GM19372 (cell line): ENCODE measurements around the gene SART3.
"Not testable (repeated sequence)": the region's sequence is repeated elsewhere in the genome, so short reads cannot be mapped to it uniquely, and the experiment has no call there.

ENCODE experiments used
- ATAC-seq: cut with Tn5 transposase; IDR thresholded peaks from one replicate; pipeline ENCODE4 v1.9.1; 2021; ENCODE audit warnings: mild to moderate bottlenecking, low read depth, moderate library complexity; ENCODE audit not compliant: unreplicated experiment

The SART3 gene

DNA sequence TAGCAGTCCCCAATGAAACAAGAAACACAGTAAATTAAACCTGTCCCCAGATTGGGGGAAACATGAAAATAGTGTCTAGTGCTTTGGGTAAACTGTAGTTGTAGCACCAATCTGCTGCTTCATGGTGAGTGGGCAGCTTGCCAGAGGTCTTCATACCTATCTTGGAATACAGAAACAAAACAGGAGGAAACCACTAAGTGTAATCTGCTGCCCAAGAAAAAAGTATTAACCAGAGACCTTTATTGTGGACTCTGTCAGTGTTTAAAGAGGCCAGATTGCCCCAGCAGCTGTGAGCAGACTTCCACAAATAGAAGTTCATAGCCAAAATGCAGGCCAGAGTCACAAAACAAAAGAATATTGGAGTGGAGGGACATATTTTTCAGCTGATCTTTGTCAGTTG lies 3.8 kb upstream of the SART3 start:
- no peak for ATAC-seq

DNA sequence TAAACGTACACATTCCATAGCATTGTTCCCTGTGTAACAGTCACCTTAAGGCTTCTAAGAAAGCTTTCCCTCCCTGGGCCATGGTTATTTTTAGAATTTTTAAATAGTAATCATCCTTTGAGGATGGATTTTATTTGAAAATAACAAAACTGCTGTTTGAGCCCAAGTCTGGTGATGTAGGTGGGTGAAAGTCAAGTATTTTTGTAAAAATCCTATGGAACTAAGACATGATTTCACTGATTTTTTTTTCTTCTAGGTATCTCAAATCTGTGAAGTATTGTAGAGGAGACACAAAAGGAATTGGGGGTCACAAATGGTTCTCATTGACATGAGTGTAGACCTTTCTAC lies 2.8 kb upstream of the SART3 start:
- ATAC-seq: no peak

DNA sequence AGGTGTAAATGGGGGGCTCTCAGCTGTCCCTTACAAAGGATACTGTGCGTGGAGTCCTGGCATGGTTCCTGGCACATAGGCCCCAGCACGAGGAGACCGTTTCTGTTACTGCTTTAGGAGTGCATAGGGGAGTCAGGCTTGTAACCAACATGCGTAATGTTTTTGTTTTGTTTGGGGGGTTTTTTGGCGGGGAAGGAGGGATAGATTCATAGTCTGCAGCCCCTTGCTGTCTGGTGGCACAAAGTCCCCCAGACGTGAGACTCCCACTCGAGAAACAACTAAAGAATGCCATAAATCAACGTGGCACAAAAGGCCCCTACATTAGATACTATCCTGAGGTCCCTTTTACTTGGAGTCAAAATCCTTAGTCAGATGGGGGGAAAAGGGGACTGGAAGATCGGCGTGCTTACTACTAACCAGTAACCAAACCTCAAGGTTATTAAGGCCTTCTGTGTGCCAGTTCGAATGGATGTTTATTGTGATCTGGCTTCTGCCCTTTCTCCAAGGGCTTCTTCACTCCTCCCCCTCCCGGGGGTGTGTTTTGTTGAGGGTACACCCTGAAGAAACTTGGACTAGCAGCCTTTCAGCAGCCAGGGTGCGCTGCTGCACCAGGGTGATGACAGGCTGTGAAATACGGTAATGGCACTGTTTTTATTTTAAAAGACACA lies 2.3 kb upstream of the SART3 start:
- ATAC-seq: peak; percentile 28

DNA sequence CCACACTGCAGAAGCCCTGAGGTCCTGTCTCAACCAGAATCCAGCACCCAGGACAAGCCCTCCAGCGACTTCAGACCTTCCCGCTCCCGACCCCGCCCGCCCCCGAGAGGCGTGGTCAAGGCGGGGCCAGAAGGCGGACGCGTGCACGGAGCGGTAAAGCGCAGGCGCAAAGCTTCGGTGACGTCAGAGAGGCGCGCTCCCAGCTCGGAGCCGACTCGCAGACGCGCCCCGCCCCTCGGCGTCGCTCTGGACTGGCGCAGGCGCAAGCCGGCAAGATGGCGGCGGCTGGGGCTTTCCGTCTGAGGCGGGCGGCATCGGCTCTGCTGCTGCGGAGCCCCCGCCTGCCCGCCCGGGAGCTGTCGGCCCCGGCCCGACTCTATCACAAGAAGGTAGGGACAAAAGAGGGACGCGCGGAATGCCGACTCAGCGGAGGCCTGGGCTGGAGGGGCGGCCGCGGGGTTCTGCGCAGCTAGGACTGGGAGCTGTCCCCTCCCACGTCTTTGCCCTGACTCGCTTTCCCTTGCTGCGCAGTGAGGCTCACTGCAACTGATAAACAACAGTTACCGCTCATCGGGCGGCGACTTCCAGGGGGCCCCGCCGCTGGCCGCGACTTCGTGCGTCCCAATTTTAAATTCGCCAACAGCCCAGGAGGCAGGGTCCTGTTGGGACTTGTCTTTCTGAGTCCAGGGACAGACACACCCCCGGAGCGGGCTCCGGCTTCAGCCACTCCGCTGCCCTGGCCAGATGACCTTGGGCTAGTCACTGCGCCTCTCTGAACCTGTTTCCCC lies 1.6 kb upstream of the SART3 start, which contains the start of gene ISCU:
Gene ISCU (plus strand): TSS at position 249 of the 788 bp plus-strand sequence. CDS start 27 bp downstream, at position 276.
- ATAC-seq: peak; percentile 62

DNA sequence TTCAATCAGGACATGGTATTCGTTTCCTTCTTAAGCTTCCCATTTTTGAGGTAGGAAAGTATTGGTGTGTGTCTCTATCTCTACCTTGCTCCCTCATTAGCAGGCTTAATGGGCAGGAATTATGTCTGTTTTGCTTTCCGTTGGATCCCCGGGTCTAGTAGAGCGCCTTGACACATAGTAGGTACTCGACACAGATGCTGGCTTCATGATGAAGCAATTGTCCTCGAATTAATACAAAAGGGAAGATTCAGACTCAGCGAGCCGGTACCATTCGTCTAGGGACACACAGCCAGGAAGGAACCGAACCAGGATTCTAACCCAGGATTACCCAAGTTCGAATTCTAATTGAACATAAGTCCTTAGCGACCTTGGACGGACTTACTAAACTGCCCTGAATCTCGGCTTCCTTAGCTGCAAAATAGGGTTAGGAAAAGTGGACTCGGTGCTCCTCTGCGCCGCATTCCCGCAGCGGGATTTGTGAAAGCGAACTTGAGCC lies 927 bp upstream of the SART3 start:
- peak; percentile 1 for ATAC-seq

DNA sequence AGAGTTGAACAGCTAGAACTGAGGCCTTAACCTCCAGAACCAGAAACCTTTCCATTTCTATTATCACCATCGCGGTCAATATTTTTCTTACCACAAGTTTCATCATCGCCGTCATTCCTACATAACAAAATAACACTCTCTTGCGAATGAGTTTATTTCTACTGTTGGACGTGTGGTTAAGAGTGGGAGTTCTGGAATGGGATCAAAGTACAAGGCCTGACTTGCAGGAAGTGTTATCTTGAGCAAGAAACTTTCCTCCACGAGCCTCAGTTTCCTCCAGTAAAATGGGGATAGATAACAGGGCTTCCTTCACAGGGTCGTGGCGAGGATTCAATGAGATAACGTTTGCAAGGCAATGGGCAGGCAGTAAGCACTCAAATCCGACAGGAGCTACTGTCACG lies 652 bp downstream of the SART3 start:
- ATAC-seq: no peak

DNA sequence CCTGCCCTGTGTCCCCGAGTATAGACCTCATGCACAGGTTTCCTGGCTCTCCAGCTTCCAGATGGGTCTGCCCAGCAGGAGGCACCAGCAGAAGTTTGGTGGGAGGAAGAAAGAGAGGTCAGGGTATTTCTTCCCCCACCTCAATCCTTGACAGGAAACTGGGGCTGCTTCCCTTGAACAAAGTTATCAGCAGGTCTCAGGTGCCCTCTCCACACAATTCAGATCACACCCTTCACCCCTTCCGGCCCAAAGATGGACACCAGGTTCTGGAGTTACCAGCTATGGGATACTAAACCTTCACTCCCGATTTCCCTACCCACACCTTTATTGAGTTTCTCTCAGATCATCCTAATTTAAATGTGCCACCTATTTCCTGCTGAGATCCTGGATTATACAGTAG lies 1.2 kb downstream of the SART3 start:
- no peak for ATAC-seq

DNA sequence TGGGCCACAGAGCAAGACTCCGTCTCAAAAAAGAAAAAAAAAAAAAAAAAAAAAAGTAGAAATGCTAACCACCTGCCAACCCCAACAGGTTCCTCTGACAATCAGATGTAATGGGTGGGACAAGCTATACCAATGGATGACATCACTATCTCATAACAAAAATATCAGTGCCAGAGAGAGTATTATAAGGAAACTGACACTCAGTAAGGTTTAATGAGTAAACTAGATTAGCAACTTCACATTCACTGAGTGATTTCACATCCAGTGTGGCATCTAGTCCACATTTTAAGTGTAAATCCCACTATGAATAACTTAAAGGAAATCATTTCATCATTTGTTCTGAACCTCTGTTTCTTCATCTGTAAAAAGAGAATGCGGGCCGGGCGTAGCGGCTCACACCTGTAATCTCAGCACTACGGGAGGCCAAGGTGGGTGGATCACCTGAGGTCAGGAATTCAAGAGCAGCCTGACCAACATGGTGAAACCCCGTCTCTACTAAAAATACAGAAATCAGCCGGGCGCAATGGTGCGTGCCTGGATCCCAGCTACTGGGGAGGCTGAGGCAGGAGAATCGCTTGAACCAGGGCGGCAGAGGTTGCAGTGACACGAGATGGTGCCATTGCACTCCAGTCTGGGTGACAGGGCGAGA lies 1.8 kb downstream of the SART3 start:
- ATAC-seq: no peak

DNA sequence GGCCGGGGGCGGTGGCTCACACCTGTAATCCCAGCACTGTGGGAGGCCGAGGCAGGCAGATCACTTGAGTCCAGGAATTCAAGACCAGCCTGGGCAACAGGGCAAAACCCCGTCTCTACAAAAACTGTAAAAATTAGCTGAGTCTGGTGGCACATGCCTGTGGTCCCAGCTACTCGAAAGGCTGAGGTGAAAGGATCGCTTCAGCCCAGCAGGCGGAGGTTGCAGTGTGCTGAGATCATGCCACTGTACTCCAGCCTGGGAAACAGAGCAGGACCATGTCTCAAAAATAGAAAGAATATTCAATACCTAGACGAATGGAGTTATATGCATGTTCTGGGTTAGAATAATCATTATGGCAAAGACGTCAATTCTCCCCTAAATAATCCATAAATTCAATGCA lies 5.6 kb downstream of the SART3 start:
- ATAC-seq: not testable (repeated sequence)

DNA sequence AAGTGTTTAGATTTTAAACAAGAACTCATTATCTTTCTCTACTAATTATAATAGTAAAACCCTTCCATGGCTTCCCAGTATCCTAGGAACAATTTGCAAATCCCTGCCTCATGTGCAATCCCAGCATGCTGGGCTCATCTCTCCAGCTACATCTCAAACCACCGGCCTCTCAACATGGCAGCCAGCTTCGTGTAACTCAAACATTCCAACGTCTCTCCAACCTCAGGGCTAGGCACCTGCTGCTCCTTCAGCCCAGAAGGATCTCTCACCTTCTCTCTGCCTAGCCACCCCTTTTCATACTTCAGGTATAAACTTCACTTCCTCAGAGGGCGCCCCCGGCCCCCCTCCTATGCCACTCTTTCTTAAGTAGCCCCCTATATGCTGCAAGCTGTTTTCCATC lies 7.2 kb downstream of the SART3 start:
- no peak for ATAC-seq

DNA sequence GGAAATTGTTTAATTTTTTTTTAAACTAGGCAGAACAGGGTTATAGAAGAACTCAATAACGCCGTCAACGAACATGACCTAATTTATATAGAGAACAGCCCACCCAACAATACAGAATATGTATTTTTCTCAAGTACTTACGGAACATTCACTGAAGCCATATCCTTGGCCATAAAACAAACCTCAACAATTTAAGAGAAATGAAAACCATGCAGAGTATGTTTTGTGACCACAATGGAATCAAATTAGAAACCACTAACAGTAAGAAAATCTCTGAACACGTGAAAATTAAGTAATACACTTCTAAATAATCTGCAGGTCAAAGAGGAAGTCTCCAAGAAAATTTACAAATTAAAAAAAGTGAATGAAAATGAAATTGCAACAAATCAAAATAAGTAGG lies 9.4 kb downstream of the SART3 start:
- ATAC-seq: no peak

DNA sequence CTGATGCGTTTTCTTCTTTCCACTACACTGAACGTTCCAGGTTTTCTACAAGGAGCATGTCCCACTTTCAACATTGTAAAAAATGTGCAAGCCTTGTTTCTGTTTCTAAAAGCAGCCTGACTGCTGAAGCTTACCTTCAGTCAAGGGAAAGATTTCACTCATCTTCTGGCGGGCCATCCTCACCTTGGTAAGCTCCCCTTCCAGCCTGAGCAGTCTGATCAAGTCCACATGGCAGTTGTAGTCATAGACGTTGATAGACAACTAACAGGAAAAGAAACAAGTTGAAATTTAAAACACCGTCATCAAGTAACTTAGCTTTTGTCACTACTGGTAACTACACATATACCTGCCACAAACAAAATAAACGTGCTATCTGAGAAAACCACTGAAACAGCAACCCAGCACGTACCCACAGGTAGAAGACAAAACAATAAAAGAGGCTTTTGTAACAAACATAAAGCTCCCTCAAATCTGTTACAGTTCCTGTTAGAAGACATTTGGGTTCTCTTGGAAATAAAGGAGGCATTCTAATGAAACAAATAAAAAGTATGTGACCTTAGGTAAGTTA lies 11.9 kb downstream of the SART3 start:
- ATAC-seq: no peak

DNA sequence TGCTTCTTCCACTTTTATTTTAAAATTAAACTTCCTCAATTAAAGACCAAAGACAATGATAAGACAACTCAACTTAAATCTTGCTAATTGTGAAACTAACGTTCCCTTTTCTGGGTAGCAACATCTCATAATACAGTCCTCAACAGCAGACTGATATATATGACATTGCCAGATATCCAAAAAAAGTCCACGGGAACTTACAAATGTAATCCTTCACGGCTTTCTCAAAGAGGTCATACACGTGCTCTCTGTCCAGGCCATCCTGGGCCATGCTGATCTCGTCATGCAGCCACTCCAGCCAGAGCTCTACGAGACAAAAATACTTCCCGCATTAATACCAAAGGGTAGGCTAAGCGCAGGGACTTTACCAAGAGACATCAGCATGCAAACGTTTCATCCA lies 13.3 kb downstream of the SART3 start:
- no peak for ATAC-seq

DNA sequence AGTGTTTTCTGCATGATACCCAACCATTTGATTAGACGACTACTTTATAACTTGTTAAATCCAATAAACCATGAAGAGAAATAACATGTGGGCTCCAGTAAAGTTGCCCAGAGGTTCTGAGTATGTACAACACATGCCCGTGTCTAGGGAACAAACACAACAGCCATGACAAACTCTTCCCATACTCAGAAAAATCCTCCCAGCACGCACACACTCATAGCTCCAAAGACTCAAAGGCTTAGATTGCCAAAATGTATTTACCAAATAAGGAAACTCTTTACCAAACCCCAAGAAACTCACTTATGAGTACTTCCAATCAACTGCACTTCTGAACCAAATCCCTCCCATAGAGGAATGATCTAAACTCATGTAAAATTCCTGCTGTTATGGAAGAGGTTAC lies 17.3 kb downstream of the SART3 start:
- ATAC-seq: no peak

DNA sequence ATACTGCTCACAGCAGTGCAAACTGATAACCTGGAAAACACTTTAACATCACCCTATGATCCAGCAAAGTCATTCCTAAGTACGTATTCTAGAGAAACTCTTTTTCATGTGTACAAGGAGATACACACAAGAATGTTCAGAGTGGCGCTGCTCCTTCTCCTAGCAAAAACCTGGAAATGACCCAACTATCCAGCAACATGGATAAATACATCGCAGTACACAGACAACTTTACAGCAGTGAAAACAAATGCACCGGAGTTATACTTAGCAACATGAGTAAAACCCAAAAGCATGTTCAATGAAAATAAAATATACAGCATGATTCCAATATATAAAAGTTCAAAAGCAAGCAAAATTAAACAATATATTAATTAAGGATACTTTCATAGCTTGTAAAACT lies 18.7 kb downstream of the SART3 start:
- no peak for ATAC-seq

DNA sequence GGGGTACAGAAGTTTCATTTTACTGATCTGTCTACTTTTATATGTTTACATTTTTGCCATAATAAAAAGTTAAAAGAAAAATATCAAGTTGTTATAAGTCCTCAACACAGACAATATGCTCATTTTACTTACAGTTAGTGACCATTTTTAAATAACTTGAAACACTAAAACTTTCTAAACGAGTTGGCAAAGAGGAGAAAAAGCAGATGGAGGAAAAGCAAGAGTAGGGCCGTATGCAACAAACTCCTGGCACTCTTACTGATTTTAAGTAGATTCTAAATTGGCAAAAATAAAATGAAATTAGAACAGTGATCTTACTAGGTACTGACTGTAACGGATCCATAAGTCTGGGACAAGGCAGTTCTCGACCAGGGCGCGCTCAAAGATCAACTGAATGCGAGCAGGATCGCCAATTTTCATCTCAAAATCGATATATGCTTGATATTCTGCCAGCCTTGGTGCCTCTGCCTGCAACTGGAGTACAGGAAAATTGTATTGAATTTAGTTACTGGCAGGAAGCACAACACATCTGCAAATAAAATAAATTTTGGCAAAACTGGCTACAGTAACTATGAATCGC lies 22.3 kb downstream of the SART3 start:
- ATAC-seq: no peak

DNA sequence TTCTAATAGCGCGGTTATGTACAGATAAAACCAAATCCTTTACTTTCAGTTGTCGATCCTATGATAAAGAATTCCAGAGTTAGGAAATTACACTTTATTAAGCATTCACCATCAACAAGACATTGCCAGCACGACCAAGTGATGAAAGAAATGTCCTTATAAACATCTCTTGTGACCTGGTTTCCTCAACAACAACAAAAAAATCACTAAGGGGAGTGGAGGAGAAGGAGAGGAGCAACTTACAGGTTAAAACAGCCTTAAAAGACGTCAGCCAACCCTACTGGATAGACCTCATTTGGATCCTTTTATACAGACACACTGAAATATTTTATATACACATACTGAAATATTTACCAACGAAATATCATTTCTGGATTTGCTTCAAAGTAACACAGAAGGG lies 22.8 kb downstream of the SART3 start:
- ATAC-seq: no peak

DNA sequence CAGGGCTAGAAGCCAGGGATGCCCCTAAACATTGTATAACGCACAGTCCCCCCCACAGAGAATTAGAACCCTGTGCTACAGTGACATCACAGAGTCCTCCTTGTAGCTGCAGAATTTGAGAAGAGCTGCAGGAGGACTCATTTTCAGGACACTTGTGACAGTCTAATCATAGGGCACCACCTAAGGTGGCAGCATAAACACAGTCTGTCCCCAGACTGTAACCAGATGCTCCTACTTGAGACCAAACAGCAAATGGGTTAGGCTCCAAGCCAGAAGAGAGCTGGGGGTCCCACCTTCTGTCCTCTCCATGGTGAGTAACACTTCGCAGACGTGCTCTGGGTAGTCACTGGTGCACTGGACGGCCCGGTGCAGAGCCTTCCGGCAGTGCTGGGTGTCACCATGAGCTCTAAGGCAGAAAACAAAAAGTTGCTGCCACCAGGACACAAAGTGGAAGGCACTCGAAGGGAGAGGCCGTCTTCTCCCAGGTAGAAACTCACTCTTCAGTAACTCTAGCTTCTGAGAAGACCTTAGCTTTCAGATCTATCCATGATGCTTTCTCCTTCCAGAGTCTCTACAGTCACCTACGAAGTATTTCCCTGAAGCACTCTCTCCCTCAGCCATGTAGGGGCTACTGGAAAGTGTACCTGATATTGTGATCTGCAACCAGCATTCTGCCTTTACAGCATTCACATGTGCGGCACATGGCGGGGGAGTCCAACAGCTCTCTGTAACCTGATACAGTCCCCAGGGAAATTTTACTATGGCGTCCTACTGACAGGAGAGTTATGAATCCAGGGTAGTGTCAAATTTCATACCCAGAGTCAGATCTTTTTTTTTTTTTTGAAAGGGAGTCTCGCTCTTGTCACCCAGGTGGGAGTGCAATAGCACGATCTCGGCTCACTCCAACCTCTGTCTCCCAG lies 28.8 kb downstream of the SART3 start:
- ATAC-seq: no peak

DNA sequence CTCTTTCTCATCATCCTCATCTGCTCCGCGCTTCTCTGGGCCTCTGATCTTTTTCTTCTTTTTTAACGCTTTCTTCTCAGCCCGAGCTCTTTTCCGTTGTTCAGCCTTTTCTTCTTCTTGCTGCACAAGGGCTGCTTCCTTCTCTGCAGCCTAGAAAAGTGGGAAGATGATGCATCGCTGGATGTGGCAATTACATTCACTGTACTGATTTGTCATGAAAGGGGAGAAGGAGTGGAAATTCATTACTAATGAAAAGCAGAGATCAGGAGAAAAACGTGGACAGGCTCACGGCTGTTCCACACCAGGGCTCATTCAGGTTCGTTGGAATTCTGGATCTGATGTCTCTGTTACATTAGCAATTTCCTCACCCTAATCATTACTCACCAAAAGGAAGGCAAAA lies 30.8 kb downstream of the SART3 start:
- ATAC-seq: no peak

DNA sequence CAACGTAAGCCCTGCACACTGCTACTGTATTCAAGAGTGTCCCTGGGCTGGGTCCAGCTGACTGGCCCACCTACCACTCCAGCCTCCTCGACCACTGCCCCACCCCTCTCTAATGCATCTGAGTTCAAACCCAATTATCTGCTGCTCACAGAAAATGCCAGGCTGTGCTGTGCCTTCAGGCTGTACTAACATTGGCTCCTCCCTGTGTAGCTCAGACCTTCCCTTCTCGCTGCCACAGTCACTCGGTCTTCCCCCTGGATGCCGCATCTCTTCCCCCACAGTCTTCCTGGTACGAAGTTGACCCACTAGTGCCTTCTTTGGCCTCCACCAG lies 33.8 kb downstream of the SART3 start:
- no peak for ATAC-seq
